Hematopoietic multipotent progenitor cell treated with erythropoietin and hydrocortisone succinate and interleukin-3 and kit ligand, for 6 days (in vitro differentiated cells): Measurements from ENCODE around the gene PCP2.

Experiments
- DNase-seq: peaks from one replicate; pipeline ENCODE4 v3.0.0-alpha.2; 2015

PCP2 gene

GRCh38 chr19:7633698-7634097 lies at the start of gene PCP2:
Gene PCP2 (minus strand): TSS chr19:7633719. CDS start chr19:7633457, 262 bp downstream.
- DNase-seq = no peak

GRCh38 chr19:7682175-7682855 lies 48.8 kb upstream of the PCP2 start:
- no peak for DNase-seq

GRCh38 chr19:7681340-7682174 lies 48.0 kb upstream of the PCP2 start:
- peak; percentile 98 for DNase-seq

GRCh38 chr19:7680606-7681339 lies 47.3 kb upstream of the PCP2 start, which contains the start of gene TRAPPC5:
Gene TRAPPC5 (plus strand): TSS chr19:7680833. CDS start chr19:7682254, 1,421 bp downstream.
- DNase-seq = peak; percentile 92

- no peak for DNase-seq
These were observed 46.5 kb upstream of the PCP2 start for GRCh38 chr19:7679771-7680605.

- DNase-seq = peak; percentile 89
These were observed 45.6 kb upstream of the PCP2 start for GRCh38 chr19:7678971-7679751.

GRCh38 chr19:7677669-7678311 lies 44.3 kb upstream of the PCP2 start:
- peak; percentile 43 for DNase-seq

GRCh38 chr19:7676854-7677253 lies 43.3 kb upstream of the PCP2 start, which contains the start of gene MCEMP1:
Gene MCEMP1 (plus strand): TSS chr19:7677090. CDS start chr19:7677121, 31 bp downstream.
- peak; percentile 37 for DNase-seq

GRCh38 chr19:7676376-7676775 lies 42.9 kb upstream of the PCP2 start:
- DNase-seq = peak; percentile 61

- DNase-seq = peak; percentile 93
These were observed 40.8 kb upstream of the PCP2 start for GRCh38 chr19:7674010-7675005.

GRCh38 chr19:7672522-7672921 lies 39.0 kb upstream of the PCP2 start:
- DNase-seq = no peak

- DNase-seq = no peak
These were observed 37.3 kb upstream of the PCP2 start for GRCh38 chr19:7670790-7671189.

- DNase-seq = peak; percentile 35
These were observed 36.7 kb upstream of the PCP2 start for GRCh38 chr19:7670150-7670783.

- DNase-seq = no peak
These were observed 36.1 kb upstream of the PCP2 start for GRCh38 chr19:7669641-7670040.

- DNase-seq = no peak
These were observed 35.3 kb upstream of the PCP2 start, which contains the start of gene RETN for GRCh38 chr19:7668842-7669241. Gene RETN (plus strand): TSS chr19:7669049. CDS start chr19:7669327, 278 bp downstream.

GRCh38 chr19:7665076-7665475 lies 31.6 kb upstream of the PCP2 start:
- no peak for DNase-seq

GRCh38 chr19:7663706-7664105 lies 30.2 kb upstream of the PCP2 start:
- DNase-seq = no peak

GRCh38 chr19:7662657-7663056 lies 29.1 kb upstream of the PCP2 start:
- no peak for DNase-seq
